Activated T-helper 9 cell treated with anti-CD3 and anti-CD28 coated beads, Interleukin-2, amount 50 U/mL, for 16 hours (primary cell): ENCODE data around the gene KCNE4.

Experiments
- DNase-seq: peaks from one replicate; pipeline ENCODE4 v3.0.0-alpha.2; 2020; ENCODE audit warnings: low read depth

The KCNE4 gene

DNA sequence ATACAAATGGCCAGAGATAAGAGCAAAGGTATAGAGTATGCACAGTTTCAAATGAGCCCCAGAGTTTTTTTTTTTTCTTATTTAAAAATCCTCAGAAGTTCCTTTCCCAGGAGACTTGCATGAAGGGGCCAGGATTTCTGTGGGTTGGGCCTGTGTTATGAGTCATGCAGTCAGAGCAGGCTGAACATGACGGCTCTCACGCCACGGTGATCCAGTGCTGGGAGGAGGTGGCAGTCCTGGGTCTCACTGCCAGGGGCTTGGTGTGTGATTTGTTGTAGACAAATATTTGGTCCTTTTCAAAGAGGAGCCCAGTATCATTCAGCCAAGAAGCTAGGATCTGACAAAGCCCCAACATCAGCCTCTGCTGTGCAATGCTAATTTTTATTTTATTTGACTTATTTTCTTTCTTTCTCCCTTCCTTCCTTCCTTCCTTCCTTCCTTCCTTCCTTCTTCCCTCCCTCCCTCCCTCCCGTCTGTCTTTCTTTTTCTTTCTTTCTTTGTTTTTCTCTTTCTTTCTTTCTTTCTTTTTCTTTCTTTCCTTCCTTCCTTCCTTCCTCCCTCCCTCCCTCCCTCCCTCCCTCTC is 10.4 kb upstream of the KCNE4 start:
- DNase-seq, result no peak

GRCh38 chr2:223042284-223042683 is 9.7 kb upstream of the KCNE4 start:
- no peak for DNase-seq

GRCh38 chr2:223042704-223043118 is 9.3 kb upstream of the KCNE4 start:
- no peak for DNase-seq

GRCh38 chr2:223043164-223043941 is 8.6 kb upstream of the KCNE4 start:
- DNase-seq, result no peak

DNA sequence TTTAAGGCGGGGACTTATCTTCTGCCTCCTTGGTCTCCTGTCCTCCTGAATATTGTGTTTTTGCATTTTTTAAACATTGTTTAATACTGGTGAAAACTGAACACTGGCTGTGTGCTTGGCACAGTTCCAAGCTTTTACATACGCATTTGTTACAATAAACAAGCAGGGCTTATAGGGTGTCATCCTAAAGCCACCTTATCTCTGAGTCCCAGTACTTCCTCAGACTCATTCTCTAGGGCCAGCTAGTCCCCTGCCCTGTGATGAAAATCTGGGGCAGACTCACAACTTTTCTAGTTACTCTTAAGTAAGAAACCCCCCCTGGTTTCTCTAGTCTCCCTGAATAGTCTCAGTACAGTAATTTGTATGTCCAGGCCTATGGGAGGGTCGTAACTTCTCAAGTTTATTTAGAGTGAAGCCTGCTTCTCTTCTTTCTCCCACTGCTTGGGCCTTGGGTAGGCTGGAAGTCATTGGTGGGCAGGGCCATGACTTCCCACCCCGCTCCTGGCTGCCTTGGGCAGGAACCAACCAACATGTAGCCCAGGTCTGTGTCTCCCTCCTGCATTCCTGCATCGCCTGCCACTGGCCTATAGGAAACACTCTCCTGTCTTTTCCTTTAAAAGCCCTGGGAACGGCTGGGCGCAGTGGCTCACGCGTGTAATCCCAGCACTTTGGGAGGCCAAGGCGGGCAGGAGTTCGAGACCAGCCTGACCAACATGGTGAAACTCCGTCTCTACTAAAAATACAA is 7.7 kb upstream of the KCNE4 start:
- no peak for DNase-seq

DNA sequence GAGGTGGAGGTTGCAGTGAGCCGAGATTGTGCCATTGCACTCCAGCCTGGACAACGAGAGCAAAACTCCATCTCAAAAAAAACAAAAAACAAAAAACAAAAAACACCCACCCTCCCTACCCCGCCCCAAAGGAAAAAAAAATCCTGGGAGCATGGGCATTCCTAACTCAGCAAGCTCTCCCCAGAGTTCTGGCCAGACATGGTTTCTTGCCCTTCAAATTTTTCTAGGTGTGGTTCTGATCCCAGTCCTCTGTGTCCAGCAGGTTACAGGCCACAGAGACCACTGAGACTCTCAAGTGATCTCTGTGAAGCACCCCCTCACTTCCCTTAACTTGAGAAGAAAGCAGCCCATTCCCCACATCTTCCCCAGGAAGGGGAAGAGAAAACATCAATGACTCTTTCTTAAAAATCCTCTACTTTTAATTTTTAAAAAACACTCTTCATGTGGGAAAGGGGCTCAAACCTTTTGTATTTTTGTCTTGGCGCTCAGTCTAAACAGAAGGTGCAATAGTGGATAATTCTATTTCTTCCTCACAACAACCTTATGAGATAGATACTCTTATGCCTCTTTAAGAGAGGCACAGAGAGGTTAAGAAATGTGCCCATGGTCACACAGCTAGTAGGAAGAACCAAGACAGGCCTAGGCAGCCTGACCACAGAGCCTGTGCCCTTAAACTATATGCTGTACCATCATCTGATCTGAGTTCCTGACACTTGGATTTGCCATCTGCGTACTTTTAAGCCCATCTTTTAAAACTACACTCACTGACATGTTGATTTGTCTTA is 6.9 kb upstream of the KCNE4 start:
- DNase-seq, result no peak

DNA sequence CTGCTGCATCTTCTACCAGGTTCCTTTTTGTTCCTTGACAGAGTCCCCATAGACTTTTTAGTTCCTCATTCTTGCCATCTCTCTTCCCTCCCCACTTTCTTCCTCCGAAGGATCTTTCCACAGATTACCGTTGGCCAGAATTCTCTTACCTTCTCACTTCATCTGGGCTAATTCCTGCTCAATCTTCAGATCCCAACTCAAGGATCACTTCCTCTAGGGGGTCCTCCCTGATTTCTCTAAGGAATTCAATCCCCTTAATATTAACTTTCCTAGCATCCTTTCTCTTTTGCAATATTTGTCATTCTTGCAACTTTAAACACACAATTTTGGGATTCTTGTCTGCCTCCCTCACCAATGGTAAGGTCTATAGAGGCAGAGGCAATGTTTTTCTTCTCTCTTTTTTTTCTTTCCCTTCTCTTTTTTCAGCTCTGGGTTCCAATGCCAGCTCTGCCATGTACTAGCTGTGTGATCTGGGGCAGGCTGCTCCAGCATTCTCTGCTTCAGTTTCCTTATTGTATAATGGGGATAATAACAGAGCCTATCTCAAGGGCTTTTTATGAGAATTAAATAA is 5.4 kb upstream of the KCNE4 start:
- no peak for DNase-seq

GRCh38 chr2:223047260-223047761 is 4.7 kb upstream of the KCNE4 start:
- no peak for DNase-seq

DNA sequence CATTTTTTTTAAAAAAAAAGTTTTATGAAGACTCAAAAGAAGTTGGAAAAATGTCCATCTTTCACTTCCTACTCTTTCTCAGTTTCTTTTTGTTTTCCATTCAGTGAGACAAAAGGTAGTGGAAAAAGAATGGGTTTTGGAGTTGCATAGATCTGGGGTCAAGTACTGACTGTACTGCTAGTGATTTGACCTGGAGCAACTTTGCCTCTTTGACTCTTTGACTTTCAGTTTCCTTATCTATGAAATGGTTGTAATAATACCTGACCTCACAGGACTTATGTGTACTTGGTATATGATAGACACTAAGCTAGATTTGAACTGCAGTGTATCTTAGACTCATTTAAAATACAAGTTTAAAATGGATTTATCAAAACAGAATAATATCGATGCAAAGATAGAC is 3.5 kb upstream of the KCNE4 start:
- no peak for DNase-seq

DNA sequence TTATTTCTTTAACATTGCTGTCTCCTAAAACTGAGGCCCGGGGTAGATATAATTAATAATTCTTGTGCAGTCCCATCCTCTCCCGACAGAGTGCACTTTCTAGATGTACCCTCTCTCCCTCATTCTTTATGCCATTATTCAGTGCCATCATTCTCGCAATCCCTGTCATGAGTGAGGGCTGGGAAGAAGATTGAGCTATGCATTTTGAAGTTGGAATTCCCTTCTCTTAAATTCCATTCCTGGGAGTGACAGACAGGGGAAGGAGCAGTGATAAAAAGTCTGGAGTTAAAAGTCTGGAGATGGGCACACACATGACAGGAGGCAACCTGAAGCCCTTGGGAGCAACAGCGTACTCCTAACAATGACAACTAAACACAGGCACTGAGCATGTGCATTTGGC is 2.6 kb upstream of the KCNE4 start:
- DNase-seq, result no peak

GRCh38 chr2:223050188-223050587 is 1.8 kb upstream of the KCNE4 start:
- no peak for DNase-seq

- DNase-seq, result no peak
Measured at GRCh38 chr2:223050900-223051504, 988 bp upstream of the KCNE4 start.

- no peak for DNase-seq
Measured at GRCh38 chr2:223052548-223053483, 826 bp downstream of the KCNE4 start.

- no peak for DNase-seq
Measured at GRCh38 chr2:223053484-223054192, 1.6 kb downstream of the KCNE4 start.

DNA sequence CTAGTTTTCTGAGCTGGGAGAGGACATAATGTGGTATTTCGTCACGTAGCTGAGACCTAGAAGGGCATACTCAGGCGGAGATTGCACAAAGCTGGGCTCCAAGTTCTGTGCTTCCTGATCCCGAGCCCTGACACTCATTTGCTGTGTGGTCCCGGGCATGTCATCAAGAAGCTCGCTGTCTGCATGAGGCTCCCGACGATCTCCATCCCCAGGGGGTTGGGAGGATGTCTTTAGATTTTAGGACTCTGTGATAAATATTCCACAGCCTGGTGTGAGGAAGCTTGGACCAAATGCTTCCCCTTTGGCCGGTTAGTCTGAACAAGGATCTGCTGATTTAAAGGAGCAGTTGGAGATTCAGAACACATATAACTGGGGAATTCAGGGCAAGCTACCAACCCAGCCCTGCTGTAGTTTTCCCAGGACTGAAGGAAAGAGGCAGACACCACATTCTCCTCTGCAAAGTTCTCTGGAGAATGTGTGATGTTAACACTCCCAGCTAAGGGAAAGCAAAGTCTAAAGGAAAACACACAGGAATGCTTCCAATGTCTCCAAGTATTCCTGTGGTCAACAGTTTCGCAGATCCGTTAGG is 2.3 kb downstream of the KCNE4 start:
- DNase-seq, result no peak

- no peak for DNase-seq
Measured at GRCh38 chr2:223055140-223055539, 3.1 kb downstream of the KCNE4 start.

- no peak for DNase-seq
Measured at GRCh38 chr2:223055836-223056235, 3.8 kb downstream of the KCNE4 start.

GRCh38 chr2:223056701-223057418 is 4.9 kb downstream of the KCNE4 start:
- no peak for DNase-seq

DNA sequence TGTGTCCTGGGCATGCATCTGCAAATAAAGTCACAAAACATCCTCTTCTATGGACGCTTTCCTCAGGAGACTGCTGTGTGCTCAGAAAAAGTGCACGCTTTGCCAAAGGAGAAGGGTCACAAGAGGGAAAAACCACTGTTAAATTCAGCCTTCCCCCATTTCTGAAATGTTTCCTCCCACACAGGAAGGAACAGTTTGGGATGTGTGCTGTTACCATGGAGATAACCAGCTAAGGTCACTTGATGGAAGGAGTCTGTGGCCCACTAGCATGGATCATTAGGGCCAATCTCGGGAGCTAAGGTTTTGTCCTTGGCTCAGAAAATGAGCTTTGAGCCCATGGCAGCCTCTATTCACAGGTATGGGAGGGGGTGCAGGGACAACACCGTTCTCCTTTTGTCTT is 5.6 kb downstream of the KCNE4 start:
- no peak for DNase-seq
